Cardiac septum (tissue), 1 donor: ENCODE results near the gene RCOR1. TPM values are rescaled to one million over a fixed set of nuclear protein-coding genes. Genes with fewer than 3 reads are reported as not detected.
"Not testable (repeated sequence)": the region's sequence is repeated elsewhere in the genome, so short reads cannot be mapped to it uniquely, and the experiment has no call there.

Experiments used
- DNase-seq: peaks from one replicate; pipeline ENCODE4 v3.0.0-alpha.2; 2020; ENCODE audit warnings: low spot score
- intact Hi-C: fragments of 100-400 bp; cut with DNase I; formaldehyde crosslinking; loops from one replicate; pipeline ENCODE4 v1.14.0; 2022
- total RNA-seq: library from RNA; stranded (reverse); fragmentation: NEBNext Ultra II Directional; extraction: Animal tissue kit (Norgen Biotek cat#: 25700); gene quantifications from one replicate; pipeline ENCODE4 v1.2.1, GENCODE V29; 2021
- donor health status: DM: no; HTN: no; CAD: no.

The RCOR1 gene
- total RNA-seq, 1 donor from 2014 or later: 12.5 TPM

DNA sequence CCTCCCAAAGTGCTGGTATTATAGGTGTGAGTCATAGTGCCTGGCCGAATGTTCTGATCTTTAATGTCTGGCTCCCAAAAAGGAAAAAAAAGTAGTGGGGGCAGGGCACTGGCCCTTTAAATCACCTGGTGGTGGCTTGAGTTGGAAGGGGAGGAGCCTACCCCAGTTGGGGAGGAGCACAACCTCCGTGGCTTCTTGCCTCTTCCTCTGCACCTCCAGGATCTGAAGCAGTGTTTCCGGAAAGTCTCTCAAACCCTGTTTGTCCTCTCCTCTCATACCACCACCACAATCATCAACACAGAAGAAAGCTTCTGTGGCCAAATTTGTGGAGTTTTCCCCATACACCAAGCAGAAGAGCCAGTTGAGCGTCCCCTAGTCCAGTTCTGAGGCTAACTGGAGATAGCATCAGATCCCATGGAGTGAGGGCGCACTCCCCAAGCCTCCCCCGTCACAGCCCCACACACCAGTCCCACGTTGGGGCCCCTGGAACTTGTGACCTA is 24.3 kb upstream of the RCOR1 start:
- intact Hi-C loops: no loop called here

DNA sequence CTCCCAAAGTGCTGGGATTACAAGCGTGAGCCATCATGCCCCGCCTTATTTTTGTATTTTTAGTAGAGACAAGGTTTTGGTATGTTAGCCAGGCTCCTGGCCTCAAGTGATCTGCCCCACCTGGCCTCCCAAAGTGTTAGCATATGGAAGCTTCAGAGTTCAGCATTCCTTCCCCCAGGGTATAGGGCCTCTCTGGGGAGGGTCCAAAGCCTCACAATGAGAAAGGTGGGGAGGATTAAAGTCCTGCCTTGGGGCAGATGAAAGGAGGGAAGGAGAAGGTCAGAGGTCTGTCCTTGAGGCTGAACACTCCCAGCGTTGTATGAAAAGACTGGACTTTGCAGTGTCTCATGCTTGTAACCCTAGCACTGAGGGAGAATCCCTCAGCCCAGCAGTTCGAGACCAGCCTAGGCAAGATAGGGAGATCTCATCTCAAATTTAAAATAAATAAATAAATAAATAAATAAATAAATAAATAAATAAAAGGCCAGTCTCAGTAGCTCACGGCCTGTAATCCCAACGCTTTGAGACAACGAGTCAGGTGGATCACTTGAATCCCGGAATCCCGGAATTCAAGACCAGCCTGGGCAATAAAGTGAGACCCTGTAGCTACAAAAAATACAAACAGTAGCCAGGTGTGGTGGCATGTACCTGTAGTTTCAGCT is 22.0 kb upstream of the RCOR1 start:
- intact Hi-C loops: no loop called here
- DNase-seq: no peak

More for the DNA sequence above, 24.3 kb upstream of the RCOR1 start:
- DNase-seq: no peak

DNA sequence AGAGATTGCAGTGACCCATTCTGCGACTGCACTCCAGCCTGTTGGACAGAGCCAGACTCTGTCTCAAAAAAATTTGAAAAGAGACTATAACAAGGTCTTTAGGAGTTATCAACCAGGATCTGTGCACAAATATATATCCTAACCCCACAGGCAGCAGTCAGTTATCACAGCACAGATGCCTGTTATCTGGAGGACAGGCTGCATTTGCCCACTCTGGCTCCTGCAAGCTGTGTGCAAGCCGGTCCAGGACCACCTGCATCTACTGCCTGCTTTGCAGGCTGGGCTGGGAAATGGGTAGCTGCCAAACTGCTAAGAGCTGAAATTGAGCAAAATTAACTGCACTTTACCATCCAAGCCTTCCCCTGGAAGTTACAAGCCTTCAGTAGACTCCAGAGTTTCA is 21.4 kb upstream of the RCOR1 start:
- intact Hi-C loops: no loop called here

DNA sequence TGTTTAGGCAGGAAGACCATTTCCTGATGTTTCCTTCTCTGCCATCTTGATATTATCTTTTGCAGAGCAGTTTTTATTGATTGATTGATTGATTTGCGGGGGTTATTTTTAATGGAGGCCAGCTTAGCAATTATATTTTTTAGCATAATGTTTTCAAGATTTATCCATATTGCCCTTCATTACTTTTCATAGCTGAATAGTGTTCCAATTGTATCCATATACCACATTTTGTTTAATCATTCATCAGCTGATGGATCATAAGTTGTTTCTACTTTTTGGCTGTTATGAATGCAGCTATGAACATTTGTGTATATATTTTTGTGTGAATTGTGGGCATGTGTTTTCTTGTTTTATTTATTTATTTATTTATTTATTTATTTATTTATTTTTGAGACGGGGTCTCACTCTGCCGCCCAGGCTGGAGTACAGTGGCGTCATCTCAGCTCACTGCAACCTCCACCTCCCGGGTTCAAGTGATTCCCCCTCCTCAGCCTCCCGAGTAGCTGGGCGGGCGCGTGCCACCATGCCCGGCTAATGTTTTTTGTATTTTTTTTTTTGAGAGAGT is 20.9 kb upstream of the RCOR1 start:
- DNase-seq: no peak
- intact Hi-C loops: no loop called here

More for the DNA sequence above, 21.4 kb upstream of the RCOR1 start:
- no peak for DNase-seq

DNA sequence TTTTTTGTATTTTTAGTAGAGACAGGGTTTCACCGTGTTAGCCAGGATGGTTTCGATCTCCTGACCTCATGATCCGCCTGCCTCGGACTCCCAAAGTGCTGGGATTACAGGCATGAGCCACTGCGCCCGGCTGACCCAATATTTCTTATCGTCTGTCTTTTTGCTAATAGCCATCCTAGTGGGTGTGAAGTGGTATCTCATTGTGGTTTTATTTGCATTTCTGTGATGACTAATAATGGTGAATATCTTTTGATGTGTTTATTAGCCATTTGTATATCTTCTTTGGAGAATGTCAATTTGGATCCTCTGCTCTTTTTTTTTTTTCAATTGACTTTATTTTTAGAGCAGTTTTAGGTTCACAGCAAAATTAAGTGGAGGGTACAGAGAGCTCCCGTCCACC is 19.3 kb upstream of the RCOR1 start:
- intact Hi-C loops, DNase-seq: not testable (repeated sequence)

DNA sequence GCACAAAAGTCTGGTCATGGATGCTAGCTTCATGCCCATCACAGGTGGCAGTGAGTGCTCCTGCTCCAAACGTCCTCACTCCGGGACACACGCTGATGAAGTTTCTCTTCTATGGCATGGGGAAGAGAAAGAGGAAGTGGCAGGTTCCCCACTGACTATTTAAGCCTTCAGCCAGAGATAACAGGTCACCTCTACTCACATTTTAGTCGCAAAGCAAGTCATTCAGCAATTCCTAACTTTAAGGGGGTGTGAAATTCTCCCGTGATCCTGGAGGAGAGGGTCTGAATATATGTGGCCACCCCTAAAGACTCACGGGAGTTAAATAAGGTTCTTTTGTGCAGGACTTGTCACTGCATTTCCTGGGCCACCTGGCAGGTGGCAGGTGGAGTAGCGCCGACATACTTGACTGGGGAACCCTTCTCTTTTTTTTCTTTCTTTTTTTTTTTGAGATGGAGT is 18.8 kb upstream of the RCOR1 start:
- intact Hi-C loops: no loop called here
- no peak for DNase-seq

DNA sequence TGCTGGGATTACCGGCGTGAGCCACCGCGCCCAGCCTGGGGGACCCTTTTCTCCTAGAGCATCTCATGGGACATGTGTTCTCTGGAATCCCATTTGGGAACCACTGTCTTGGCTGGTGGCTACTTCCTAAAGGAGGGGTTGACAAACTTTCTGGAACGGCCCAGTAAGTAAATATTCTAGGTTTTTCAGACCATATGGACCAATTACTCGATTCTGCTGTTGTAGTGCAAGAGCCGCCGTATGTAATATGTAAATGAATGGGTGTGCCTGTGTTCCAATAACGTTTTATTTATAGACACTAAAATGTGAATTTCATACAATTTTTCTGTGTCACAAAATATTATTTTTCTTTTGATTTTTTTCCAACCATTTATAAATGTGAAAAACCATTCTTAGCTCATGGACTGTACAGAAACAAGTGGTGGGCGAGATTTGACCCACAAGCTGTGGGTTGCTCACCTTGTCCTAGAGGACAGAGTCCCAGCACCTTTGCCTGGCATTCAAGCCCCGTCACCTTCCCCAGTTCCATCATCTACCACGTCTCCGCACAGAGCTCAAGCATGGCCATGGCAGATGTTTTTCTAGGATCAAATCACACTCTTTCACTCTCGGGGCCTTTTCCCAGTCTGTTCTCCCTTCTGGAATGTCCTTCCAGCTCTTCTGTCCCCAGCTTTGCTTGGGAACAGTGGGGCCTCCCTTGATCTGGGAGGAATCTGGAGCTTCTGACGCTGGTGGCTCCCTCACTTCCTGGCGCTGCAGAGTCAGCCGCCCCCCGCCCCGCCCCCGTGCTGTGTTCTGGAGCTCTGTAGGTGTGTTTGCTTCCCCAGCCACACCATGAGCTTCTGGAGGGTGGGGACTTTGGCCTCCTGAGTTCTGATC is 17.9 kb upstream of the RCOR1 start:
- intact Hi-C loops: no loop called here

DNA sequence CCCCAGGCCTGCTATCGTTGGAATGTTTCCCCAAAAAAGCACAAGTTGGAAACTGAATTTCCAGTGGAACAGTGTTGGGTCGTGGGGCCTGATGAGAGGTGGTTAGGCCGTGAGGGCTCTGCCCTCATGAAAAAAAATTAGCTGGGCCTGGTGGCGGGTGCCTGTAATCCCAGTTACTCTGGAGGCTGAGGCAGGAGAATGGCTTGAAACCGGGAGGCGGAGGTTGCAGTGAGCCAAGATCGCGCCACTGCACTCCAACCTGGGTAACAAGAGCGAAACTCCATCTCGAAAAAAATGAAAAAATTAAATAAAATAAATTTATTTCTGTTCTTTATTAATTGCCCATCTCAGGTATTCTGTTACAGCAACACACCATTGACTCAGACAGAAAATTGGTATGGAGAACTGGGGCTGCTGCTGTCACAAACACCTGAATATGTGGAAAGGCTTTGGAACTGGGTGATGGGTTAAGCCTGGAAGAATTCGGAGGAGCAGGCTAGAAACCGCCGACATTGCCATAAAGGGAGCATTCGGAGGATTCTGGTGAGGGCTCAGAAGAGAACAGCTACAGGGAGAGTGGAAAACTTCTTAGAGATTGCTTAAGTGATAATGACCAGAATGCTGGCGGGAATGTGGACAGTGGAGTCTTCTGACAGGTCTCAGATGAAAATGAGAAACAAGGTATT is 17.1 kb upstream of the RCOR1 start:
- intact Hi-C loops: no loop called here
- no peak for DNase-seq

More for the DNA sequence above, 17.9 kb upstream of the RCOR1 start:
- DNase-seq: no peak

DNA sequence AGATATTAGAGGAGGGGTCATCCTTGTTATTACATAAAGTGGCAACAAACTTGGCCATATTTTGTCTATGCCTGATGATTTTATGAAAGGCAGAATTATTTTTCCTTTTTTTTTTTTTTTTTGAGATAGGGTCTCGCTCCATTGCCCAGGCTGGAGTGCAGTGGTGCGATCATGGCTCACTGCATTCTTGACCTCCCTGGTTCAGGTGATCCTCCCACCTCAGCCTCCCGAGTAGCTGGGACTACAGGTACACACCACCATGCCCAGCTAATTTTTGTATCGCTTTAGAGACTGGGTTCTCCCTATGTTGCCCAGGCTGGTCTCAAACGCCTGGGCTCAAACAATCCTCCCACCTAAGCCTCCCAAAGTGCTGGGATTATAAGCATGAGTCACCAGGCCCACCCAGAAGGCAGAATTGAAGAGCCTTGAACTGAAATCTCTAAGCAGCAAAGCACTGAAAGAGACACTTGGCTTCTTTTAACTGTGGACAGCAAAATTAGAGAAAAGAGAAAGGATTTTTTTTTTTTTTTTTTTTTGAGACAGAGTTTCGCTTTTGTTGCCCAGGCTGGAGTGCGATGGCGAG is 16.5 kb upstream of the RCOR1 start:
- intact Hi-C loops, DNase-seq: not testable (repeated sequence)

DNA sequence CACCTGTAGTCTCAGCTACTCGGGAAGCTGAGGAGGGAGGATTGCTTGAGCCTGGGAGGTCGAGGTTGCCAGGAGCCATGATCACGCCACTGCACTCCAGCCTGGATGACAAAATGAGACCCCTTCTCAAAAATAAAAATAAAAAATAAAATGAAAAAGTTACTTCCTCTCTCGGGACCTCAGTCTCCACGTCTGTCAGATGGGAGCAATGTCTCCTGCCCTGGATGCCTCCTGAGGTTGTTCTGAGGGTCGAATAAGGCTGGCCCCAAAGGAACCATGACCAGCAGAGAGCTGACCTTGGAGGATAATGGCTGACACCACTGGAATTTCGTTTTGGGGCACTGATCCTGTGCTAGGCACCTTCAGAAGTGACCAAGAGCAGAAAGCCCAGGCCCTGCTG is 13.6 kb upstream of the RCOR1 start:
- DNase-seq: no peak
- intact Hi-C loops: no loop called here

GRCh38 chr14:102579696-102580549 is 12.5 kb upstream of the RCOR1 start:
- no peak for DNase-seq
- intact Hi-C loops: no loop called here

DNA sequence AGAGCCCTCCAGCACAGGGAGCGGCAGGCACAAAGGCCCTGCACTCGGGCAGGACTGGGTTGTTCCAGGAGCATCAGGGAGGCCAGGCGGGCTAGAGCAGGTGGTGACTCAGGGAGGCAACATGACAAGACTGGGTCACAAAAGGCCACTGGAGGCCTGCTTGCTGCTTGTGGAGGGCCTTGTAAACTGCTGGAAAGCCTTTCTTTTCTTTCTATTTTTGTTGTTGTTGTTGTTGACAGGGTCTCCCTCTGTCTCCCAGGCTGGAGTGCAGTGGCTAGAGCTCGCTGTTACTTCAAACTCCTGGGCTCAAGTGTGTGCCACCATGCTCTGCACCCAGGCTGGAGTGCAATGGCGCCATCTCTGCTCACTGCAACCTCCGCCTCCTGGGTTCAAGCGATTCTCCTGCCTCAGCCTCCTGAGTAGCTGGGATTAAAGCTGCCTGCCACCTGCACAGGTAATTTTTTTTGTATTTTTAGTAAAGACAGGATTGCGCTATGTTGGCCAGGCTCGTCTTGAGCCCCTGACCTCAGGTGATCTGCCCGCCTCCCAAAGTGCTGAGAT is 11.8 kb upstream of the RCOR1 start:
- intact Hi-C loops: no loop called here

DNA sequence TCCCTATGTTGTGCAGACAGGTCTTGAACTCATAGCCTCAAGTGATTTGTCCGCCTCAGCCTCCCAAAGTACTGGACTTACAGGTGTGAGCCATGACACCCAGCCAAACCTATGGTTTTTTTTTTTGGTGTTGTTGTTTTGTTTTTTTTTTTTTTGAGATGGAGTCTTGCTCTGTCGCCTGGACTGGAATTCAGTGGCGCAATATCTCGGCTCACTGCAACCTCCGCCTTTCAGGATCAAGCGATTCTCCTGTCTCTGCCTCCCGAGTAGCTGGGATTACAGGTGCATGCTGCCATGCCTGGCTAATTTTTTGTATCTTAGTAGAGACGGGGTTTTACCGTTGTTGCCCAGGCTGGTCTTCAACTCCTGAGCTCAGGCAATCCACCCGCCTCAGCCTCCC is 11.3 kb upstream of the RCOR1 start:
- no peak for DNase-seq
- intact Hi-C loops: no loop called here

More for the DNA sequence above, 11.8 kb upstream of the RCOR1 start:
- DNase-seq: no peak

DNA sequence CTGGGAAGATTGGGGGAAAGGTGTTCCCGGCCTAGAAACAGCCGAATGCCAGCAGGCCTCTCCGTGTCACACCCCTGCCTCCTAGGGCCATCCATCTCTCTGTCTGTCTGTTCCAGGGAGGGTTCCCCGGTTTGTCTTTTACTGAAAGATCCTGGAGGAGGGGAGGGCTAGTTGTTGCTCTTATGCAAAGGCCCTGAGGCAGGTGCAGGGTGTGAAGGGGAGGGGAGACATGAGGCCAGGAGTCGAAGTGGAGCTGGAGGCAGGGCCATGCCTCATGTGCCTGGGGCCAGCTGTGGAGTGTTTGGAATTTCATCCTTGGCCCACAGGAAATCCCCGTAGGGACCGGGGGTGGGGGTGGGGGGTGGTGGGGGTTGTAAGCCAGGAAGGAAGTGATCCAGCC is 8.7 kb upstream of the RCOR1 start:
- intact Hi-C loops: no loop called here
- no peak for DNase-seq

DNA sequence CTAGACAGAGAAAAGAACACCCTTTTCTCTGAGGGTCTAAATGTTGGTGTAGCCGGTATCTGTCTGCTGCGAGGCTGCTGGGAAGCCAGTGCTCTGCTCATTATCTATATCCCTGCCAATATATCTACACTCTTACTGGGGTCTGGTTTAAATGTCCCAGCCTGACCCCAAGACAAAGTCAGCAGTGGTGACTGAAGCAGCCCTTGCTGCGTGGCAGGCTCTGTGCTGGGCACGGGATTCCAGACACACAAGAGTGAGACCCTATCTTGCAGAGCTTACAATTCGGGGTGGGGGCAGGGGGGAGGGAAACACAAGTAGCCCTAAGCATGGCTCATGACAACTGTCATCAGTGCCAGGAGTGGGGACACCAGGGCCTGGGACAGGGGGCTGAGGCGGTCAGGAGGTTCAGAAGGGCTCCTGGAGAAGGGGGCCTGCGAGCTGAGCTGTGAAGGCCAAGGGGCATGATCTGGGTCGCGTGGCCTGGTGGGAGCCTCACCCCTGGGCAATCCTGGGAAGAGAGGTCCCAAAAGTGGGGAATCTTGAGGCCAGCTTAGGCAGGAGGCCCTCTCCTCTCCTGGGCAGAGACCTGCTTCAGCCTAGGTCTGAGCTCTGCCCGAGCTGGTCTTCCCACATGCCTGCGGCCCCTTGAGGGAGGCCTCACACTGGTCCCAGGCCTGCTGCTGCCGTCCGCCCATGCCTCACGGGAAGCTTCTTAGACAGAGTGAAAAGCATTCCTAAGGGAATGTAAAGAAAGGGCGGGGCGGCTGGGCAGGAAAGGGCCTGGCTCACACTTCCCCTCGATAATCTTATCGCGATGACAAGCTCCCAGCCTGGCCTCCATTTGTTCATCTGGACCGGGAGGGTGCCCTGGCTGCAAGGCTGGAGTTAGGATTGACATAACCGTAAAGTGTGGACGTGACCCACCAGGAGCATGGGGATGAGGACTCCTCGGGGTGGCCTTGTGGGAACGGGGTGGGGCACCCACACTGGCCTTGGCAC is 7.3 kb upstream of the RCOR1 start:
- intact Hi-C loops: no loop called here
- no peak for DNase-seq

DNA sequence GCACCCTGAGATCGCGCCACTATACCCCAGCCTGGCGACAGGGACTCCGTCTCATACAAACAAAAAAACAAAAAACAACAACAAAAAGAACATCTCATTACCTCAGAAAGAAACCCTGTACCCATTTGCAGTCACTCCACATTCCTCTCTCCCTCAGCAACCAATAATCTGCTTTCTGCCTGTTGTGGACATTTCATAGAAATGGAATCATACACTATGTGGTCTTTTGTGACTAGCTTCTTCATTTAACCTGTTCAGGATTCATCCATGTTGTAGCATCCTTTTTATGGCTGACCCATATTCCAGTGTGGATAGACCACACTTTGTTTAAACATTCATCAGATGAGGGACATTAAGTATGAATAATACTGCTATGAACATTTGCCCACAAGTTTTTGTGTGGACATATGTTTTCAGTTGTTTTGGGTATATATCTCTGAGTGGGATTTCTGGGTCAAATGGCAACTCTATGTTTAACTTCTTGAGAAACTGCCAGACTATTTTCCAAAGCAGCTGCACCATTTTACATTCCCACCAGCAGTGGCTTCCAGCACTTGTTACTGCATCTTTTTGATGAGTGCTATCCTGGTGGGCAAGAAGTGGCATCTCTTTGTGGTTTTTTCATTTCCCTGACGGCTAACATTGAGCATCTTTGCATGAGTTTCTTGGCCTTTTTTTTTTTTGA is 5.9 kb upstream of the RCOR1 start:
- DNase-seq: no peak
- intact Hi-C loops: no loop called here

DNA sequence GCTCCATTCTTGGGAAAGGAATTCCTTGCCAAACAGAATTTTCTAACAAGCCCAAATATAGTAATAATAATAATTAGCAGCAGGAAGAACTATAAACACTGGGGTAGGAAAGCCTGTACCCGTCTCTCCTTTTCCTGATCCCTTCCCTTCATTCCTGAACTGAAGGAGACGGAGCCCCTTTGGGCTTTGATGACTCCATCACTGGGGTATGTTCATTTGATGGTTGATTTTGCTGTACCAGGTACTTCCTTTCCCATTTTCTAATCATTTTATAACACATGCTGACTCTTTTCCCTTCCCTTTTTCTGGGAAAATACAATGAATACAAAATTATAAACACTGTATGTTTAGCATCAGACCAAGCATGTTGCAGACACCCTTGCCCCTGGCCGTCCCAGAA is 3.6 kb upstream of the RCOR1 start:
- DNase-seq: no peak
- intact Hi-C loops: no loop called here
